ENCODE results near the gene FGFBP2.
"Not testable (repeated sequence)": the region's sequence is repeated elsewhere in the genome, so short reads cannot be mapped to it uniquely, and the experiment has no call there.

Gene FGFBP2

DNA sequence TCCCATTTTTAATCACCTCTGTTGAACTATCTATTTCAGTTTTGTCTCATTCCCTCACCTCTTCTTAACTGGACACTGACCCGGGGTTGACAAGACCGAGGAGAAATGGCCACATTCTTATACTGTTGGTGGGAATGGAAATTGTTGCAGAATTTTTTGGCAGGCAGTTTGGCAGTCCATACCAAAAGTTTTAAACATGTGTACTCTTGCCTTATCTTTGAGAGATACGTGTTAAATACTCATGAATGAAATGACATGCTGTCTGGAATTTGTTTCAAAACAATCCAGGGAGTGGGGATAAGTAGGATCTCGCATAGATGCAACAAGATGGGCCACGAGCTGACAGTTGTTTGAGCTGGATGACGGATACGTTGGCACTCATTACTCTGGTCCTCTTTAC is 36.5 kb downstream of the FGFBP2 start:
- TF ChIP-seq, protein P1, sequence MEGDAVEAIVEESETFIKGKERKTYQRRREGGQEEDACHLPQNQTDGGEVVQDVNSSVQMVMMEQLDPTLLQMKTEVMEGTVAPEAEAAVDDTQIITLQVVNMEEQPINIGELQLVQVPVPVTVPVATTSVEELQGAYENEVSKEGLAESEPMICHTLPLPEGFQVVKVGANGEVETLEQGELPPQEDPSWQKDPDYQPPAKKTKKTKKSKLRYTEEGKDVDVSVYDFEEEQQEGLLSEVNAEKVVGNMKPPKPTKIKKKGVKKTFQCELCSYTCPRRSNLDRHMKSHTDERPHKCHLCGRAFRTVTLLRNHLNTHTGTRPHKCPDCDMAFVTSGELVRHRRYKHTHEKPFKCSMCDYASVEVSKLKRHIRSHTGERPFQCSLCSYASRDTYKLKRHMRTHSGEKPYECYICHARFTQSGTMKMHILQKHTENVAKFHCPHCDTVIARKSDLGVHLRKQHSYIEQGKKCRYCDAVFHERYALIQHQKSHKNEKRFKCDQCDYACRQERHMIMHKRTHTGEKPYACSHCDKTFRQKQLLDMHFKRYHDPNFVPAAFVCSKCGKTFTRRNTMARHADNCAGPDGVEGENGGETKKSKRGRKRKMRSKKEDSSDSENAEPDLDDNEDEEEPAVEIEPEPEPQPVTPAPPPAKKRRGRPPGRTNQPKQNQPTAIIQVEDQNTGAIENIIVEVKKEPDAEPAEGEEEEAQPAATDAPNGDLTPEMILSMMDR (IDR thresholded peaks at IDR 0.05; ENCODE audit: low read depth, low read length, missing control alignments): no peak
- no peak overlapping the region for H3K4me3 ChIP-seq (ENCODE audit: low read depth, low read length)

DNA sequence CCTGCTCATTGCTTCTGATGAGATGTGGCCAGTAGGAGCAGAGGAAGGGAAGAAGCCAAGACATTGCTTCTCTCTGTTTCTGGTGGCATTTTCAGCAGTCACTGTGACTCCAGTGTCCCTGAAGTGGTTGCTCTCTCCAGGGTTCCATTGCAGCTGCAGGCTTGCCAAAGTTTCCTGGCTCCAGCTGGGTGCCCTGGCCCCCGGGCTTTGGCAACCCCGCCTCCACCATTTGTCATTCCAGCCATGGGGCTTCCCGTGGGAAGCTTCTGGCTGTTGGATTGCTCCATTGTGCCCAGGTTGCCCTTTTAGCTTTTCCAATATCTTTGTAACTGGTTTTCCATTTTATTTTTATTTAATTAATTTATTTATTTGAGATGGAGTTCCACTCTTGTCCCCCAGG is 37.1 kb downstream of the FGFBP2 start:
- TF ChIP-seq, protein P1 (IDR thresholded peaks at IDR 0.05; ENCODE audit: low read depth, low read length, missing control alignments): no peak
- DNase-seq (ENCODE audit: low read depth): no peak

More for the DNA sequence above, 36.5 kb downstream of the FGFBP2 start:
- no peak for DNase-seq (ENCODE audit: low read depth)

DNA sequence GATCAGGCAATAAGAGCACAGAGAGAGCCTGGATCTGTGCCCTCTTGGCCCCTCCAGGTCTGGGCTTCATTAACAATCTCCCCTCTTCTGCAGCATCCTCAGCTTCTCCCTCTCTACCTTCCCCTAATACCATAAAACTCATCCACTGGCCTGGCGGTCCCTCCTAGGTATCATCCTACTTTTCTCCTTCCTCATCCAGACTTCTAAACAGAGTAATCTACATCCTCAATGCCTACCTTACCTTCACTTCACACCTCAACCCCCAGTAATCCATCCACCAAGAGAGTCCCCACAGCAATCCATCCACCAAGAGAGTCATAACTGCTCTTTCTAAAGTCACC is 41.4 kb downstream of the FGFBP2 start:
- TF ChIP-seq, protein P1 (IDR thresholded peaks at IDR 0.05; ENCODE audit: low read depth, low read length, missing control alignments): no peak
- DNase-seq (ENCODE audit: low read depth): no peak

More for the DNA sequence above, 37.1 kb downstream of the FGFBP2 start:
- H3K4me3 ChIP-seq (ENCODE audit: low read depth, low read length): no peak overlapping the region

DNA sequence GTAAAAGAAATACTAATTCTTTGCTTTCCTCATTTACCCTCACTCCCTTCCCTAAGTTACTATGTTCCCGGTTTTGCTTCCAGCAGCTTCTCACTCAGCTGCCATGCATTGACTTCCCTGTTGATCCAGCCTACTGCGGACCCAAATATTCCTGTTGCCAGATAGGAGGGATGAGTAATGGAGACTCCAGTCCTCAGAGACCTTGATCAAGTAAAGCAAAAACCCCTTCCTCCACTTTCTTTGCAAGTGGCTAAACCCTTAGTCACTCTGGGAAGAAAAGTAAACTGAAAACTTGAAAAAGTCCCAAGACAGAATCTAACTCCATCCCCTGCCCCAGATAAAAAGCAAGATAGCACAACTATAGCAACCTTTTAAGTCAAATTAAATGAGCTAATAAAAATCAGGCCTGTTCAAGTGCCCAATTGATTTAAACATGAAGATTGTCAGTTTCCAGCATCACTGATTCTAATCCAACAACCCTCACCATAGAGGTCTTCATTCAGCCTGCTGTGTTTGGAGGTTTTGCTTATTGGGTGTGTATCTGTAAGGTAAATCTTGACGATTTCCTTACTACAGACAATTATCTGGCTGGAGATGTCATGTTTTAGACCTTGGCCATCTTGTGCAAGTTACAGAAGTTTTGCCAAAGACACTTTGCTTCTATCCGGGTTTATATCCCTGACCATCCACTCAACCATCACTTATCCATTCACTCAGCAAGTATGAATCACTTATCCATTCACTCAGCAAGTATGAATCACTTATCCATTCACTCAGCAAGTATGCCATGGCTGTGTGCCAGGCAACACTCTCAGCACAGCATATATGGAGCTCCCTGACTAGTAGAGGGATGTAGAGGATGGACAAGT is 42.0 kb downstream of the FGFBP2 start:
- DNase-seq (ENCODE audit: low read depth): no peak
- TF ChIP-seq, protein P1 (IDR thresholded peaks at IDR 0.05; ENCODE audit: low read depth, low read length, missing control alignments): no peak
- no peak overlapping the region for H3K4me3 ChIP-seq (ENCODE audit: low read depth, low read length)

More for the DNA sequence above, 41.4 kb downstream of the FGFBP2 start:
- H3K4me3 ChIP-seq (ENCODE audit: low read depth, low read length): no peak overlapping the region

DNA sequence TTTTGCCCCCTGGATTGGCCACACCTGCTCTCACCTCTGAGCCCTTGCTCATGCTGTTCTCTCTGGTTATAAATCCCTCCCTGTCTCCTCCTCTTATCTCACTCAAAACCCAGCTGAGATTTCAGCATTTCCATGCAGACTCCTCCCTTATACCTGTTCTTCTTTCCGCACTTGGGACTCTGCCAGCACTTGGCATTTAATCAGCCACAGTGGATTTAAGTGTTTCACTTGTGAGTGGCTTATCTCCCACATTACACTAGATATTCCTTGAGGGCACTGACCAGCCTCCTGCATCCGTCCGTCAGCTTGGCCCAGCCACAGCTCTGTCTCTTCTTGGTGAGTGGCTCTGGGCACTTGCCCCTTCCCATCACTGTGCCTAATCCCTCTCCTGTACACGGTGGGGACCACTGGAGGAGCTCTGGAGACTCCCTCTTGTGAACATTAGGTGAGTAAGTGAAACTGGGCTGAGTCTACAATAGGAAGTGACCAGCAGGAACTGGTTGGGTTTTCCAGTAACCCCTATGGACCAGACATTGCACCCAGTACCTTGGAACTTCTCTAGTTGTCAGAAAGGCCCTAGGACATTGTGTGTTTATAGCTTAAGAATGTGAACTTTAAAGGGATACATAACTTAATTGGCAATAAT is 44.4 kb downstream of the FGFBP2 start:
- H3K4me3 ChIP-seq (ENCODE audit: low read depth, low read length): no peak overlapping the region
- TF ChIP-seq, protein P1 (IDR thresholded peaks at IDR 0.05; ENCODE audit: low read depth, low read length, missing control alignments): no peak
- DNase-seq (ENCODE audit: low read depth): no peak

DNA sequence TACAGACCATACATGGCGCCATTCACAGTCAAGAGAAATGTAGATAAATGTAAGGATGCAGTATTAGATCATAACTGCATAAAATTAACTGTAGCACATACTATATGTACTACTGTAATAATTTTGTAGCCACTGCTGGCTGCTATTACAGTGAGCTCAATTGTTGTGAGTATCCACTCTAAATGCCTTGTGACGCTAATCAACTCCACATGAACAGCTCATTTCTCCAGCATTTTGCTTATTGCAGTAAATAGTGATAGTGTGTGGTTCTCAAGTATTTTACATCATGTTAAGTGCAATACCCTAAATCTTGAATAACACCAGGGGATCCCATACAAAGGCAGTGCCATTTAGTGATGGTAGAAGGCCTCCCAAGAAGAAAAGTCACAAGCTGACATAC is 45.7 kb downstream of the FGFBP2 start:
- no peak for DNase-seq (ENCODE audit: low read depth)
- TF ChIP-seq, protein P1 (IDR thresholded peaks at IDR 0.05; ENCODE audit: low read depth, low read length, missing control alignments): no peak
- H3K4me3 ChIP-seq (ENCODE audit: low read depth, low read length): no peak overlapping the region

DNA sequence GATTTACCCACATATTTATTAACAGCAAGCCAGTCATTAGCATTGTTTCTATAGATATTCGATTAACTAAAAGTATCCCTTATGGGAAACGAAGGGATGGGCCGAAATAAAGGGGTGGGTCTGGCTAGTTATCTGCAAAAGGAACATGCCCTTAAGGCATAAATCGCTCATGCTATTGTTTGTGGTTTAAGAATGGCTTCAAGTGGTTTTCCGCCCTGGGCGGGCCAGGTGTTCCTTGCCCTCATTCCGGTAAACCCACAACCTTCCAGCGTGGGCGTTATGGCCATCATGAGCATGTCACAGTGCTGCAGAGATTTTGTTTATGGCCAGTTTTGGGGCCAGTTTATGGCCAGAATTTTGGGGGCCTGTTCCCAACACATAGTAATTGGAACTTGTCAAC is 46.6 kb downstream of the FGFBP2 start:
- DNase-seq (ENCODE audit: low read depth); H3K4me3 ChIP-seq (ENCODE audit: low read depth, low read length): not testable (repeated sequence)

All from GM12864 (cell line).